H1 (cell line): ENCODE measurements around the gene UPF3B. TPM values are rescaled to one million over a fixed set of nuclear protein-coding genes. Genes with fewer than 3 reads are reported as not detected.
A peak's percentile ranks its signal among the peaks of the same experiment; 100 is the strongest.

Experiments used
- CTCF ChIA-PET: fragments of 300-600 bp; sonication (Branson Sonifier 250); formaldehyde crosslinking; loops from one replicate; lab custom pipeline; 2021; ENCODE audit not compliant: partially characterized antibody; lab: Charles Lee
- POLR2A ChIA-PET: fragments of 300-600 bp; sonication (Branson Sonifier 250); formaldehyde crosslinking; loops from one replicate; lab custom pipeline; 2021; ENCODE audit warnings: inconsistent platforms; ENCODE audit not compliant: partially characterized antibody; lab: Charles Lee
- DNase-seq, 2 experiments: peaks; one replicate each; pipeline versions ENCODE4 v3.0.0 to v3.0.0-alpha.2; 2010 to 2022; ENCODE audit warnings: low spot score in 2 of 2, low read depth in 1 of 2, mixed read lengths in 1 of 2
- FAIRE-seq: peaks from 2 replicates; lab custom pipeline; 2011; peaks lifted over from hg19 to GRCh38; lab: Jason Lieb, UNC
- H2AFZ ChIP-seq: 2 replicates; pipeline ENCODE4 v1.8.1; 2012; ENCODE audit warnings: low read length, inconsistent platforms
- H2AK5ac ChIP-seq: 2 replicates; pipeline ENCODE4 v1.6.1; 2013; ENCODE audit warnings: low read depth, low read length
- H2BK120ac ChIP-seq: replicated peaks from 2 replicates; pipeline ENCODE3; 2013; ENCODE audit warnings: low read depth, low read length, inconsistent platforms
- H2BK12ac ChIP-seq: 2 replicates; pipeline ENCODE4 v1.6.1; 2013; ENCODE audit warnings: low read depth, low read length
- H2BK15ac ChIP-seq: 2 replicates; pipeline ENCODE4 v1.6.1; 2013; ENCODE audit warnings: low read length
- H2BK20ac ChIP-seq: 2 replicates; pipeline ENCODE4 v1.6.1; 2013; ENCODE audit warnings: low read length
- H2BK5ac ChIP-seq: 2 replicates; pipeline ENCODE4 v1.6.1; 2013; ENCODE audit warnings: low read depth, low read length
- H3K14ac ChIP-seq: 2 replicates; pipeline ENCODE4 v1.6.1; 2013; ENCODE audit warnings: inconsistent platforms; ENCODE audit not compliant: insufficient read length
- H3K18ac ChIP-seq: 2 replicates; pipeline ENCODE4 v1.6.1; 2013; ENCODE audit warnings: low read length; ENCODE audit errors: extremely low read depth
- H3K23ac ChIP-seq: 2 replicates; pipeline ENCODE4 v1.6.1; 2013; ENCODE audit warnings: inconsistent platforms; ENCODE audit not compliant: insufficient read length
- H3K23me2 ChIP-seq: 2 replicates; pipeline ENCODE4 v1.6.1; 2013; ENCODE audit warnings: low read depth, low read length
- H3K27ac ChIP-seq: 2 replicates; pipeline ENCODE4 v1.6.1; 2011; ENCODE audit warnings: low read depth, low read length, inconsistent platforms
- H3K27me3 ChIP-seq, 4 experiments: replicated peaks in 1 of 4; 1 replicate in 1 of 4; 2 replicates in 3 of 4; pipeline versions ENCODE4 v1.6.1 to v1.8.1; 2011 to 2013; ENCODE audit warnings: low read length in 3 of 4, mild to moderate bottlenecking in 3 of 4, inconsistent platforms in 2 of 4, mixed read lengths in 2 of 4, moderate library complexity in 1 of 4; ENCODE audit not compliant: control insufficient read depth in 3 of 4, insufficient read depth in 3 of 4; ENCODE audit errors: extremely low read depth in 1 of 4
- H3K36me3 ChIP-seq, 4 experiments: 2 replicates each; pipeline versions ENCODE4 v1.6.1 to v1.8.1; 2011 to 2013; ENCODE audit warnings: mild to moderate bottlenecking in 4 of 4, low read length in 3 of 4, moderate library complexity in 2 of 4, control low read depth in 1 of 4, inconsistent platforms in 1 of 4; ENCODE audit not compliant: insufficient read depth in 4 of 4, control insufficient read depth in 2 of 4
- H3K4ac ChIP-seq: replicated peaks from 2 replicates; pipeline ENCODE3; 2013; ENCODE audit warnings: low read length, low read depth, mixed read lengths, inconsistent platforms; ENCODE audit not compliant: insufficient read length
- H3K4me1 ChIP-seq, 4 experiments: replicated peaks in 1 of 4; 1 replicate in 1 of 4; 2 replicates in 3 of 4; pipeline versions ENCODE4 v1.6.1 to v1.8.1; 2011 to 2013; ENCODE audit warnings: low read length in 3 of 4, inconsistent platforms in 2 of 4, mixed read lengths in 1 of 4; ENCODE audit not compliant: insufficient read depth in 4 of 4, control insufficient read depth in 3 of 4
- H3K4me2 ChIP-seq, 2 experiments: 2 replicates each; pipeline versions ENCODE4 v1.6.1 to v1.8.1; 2011 to 2013; ENCODE audit warnings: low read depth in 2 of 2, low read length in 2 of 2, control low read depth in 1 of 2, inconsistent platforms in 1 of 2, mild to moderate bottlenecking in 1 of 2; ENCODE audit not compliant: insufficient read depth in 1 of 2
- H3K4me3 ChIP-seq, 4 experiments: fragments of 200-600, 300-600 bp in 1 of 4; sonication (generic), shearing (Covaris generic), sonication (Bioruptor Twin) in 1 of 4; 2 replicates each; pipeline versions ENCODE4 v1.5.1 to v1.8.1; 2011 to 2016; ENCODE audit warnings: low read length in 4 of 4, low read depth in 3 of 4, control low read depth in 2 of 4, inconsistent platforms in 2 of 4, mild to moderate bottlenecking in 2 of 4, mixed read lengths in 1 of 4, moderate library complexity in 1 of 4; ENCODE audit not compliant: insufficient read depth in 2 of 4; ENCODE audit errors: extremely low read depth in 1 of 4
- H3K56ac ChIP-seq: replicated peaks from 2 replicates; pipeline ENCODE3; 2013; ENCODE audit warnings: low read depth, mild to moderate bottlenecking, mixed read lengths, low read length, inconsistent platforms; ENCODE audit not compliant: insufficient read length
- H3K79me1 ChIP-seq: 2 replicates; pipeline ENCODE4 v1.6.1; 2013; ENCODE audit warnings: low read depth, low read length, control low read depth
- H3K79me2 ChIP-seq, 2 experiments: 2 replicates each; pipeline versions ENCODE4 v1.6.1 to v1.8.1; 2012 to 2013; ENCODE audit warnings: low read length in 2 of 2, mild to moderate bottlenecking in 2 of 2, inconsistent platforms in 1 of 2; ENCODE audit not compliant: insufficient read depth in 2 of 2, control insufficient read depth in 1 of 2
- H3K9ac ChIP-seq, 4 experiments: replicated peaks in 1 of 4; 1 replicate in 1 of 4; 2 replicates in 3 of 4; pipeline versions ENCODE4 v1.6.1 to v1.8.1; 2011 to 2013; ENCODE audit warnings: low read depth in 3 of 4, low read length in 3 of 4, control low read depth in 2 of 4, mild to moderate bottlenecking in 2 of 4, moderate library complexity in 2 of 4, inconsistent platforms in 1 of 4; ENCODE audit errors: extremely low read depth in 1 of 4
- H3K9me3 ChIP-seq, 2 experiments: 2 replicates each; pipeline versions ENCODE4 v1.6.1 to v1.8.1; 2012 to 2013; ENCODE audit warnings: mild to moderate bottlenecking in 2 of 2, moderate library complexity in 2 of 2, control low read depth in 1 of 2, inconsistent platforms in 1 of 2, low read depth in 1 of 2, low read length in 1 of 2, mixed read lengths in 1 of 2; ENCODE audit not compliant: insufficient read depth in 2 of 2
- H4K20me1 ChIP-seq, 2 experiments: replicated peaks in 1 of 2; 2 replicates each; pipeline versions ENCODE3 to v1.8.1; 2011 to 2013; ENCODE audit warnings: inconsistent platforms in 2 of 2, low read length in 2 of 2, mild to moderate bottlenecking in 1 of 2; ENCODE audit not compliant: insufficient read depth in 2 of 2, control insufficient read depth in 1 of 2
- H4K5ac ChIP-seq: 2 replicates; pipeline ENCODE4 v1.6.1; 2013; ENCODE audit warnings: low read length, low read depth, mixed read lengths, inconsistent platforms; ENCODE audit not compliant: insufficient read length
- H4K8ac ChIP-seq: 2 replicates; pipeline ENCODE4 v1.8.0; 2013; ENCODE audit warnings: mild to moderate bottlenecking, moderate library complexity, low read length, inconsistent platforms; ENCODE audit not compliant: insufficient read depth; ENCODE audit errors: extremely low read depth
- H4K91ac ChIP-seq: replicated peaks from 2 replicates; pipeline ENCODE3; 2013; ENCODE audit warnings: low read length, mixed read lengths, inconsistent platforms; ENCODE audit not compliant: insufficient read length
- CEBPB ChIP-seq: IDR thresholded peaks from 2 replicates; pipeline ENCODE4 v1.6.1; 2012; ENCODE audit warnings: low read depth, low read length
- SAP30 ChIP-seq: fragments of 300-600 bp; sonication (generic); IDR thresholded peaks from 2 replicates; pipeline ENCODE4 v1.7.1; 2012; ENCODE audit warnings: low read length, moderate library complexity, mild to moderate bottlenecking, inconsistent platforms; ENCODE audit not compliant: insufficient read depth, insufficient replicate concordance
- TAF1 ChIP-seq: IDR thresholded peaks from 2 replicates; pipeline ENCODE4 v1.6.1; 2011; ENCODE audit warnings: mild to moderate bottlenecking, low read depth, low read length
- WGBS, 2 experiments: shearing (Covaris generic) in 1 of 2; methylation state at CpG; one replicate each; pipeline versions ENCODE4 v1.1.6 to v1.1.7; 2013 to 2015; ENCODE audit warnings: low lambda C conversion rate in 2 of 2, mixed read lengths in 2 of 2, inconsistent platforms in 1 of 2, low coverage in 1 of 2, missing lambda C conversion rate in 1 of 2; ENCODE audit not compliant: insufficient replicate concordance in 2 of 2, insufficient coverage in 1 of 2, insufficient read length in 1 of 2; ENCODE audit errors: extremely low coverage in 1 of 2, missing lambda C conversion rate in 1 of 2; 5-methylcytosine and 5-hydroxymethylcytosine counted together
- polyA plus RNA-seq, 7 experiments: library from polyadenylated mRNA; depleted of rRNA in 3 of 7; stranded (reverse) in 5 of 7; unstranded in 2 of 7; fragments of >200 nt in 5 of 7; fragments of 200-250 nt in 2 of 7; gene quantifications; 1 replicate in 5 of 7; 2 replicates in 1 of 7; 4 replicates in 1 of 7; pipeline versions ENCODE4 v1.2.1 to v1.2.3, GENCODE V29; 2011 to 2013; ENCODE audit warnings: missing spikeins in 2 of 7, mixed read lengths in 2 of 7
- total RNA-seq: library from RNA; stranded (reverse); fragmentation: NEBNext Ultra II Directional; extraction: Animal tissue kit (Norgen Biotek cat#: 25700); gene quantifications from 2 replicates; pipeline ENCODE4 v1.2.1, GENCODE V29; 2021

The UPF3B gene
- total and polyA plus RNA-seq, 2 of the 8 experiments (the other 6 are each of a cell fraction or from before 2014, with no cell fraction given), result 7.8 to 20.9 TPM

DNA sequence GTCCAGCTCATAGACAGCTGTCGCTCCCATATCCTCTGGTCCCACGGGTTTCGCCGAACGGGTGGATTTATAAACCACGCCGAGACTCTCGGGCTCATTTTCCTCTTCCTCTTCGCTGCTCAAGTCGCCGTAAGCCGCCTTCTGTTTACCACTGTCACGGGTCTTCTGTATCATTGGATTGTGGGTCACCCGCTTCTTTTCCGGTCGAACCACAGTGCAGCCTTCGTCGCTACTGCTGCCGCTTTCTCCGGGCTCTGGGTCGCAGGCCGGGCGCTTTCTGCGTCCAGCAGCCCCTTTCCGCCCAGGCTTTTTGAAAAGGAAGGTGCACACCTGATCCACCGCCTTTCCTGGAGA is 18.5 kb upstream of the UPF3B start:
- POLR2A ChIA-PET, result interaction anchor here (0.9 to 2.5 kb wide), 9 partner anchors 9 to 80 kb away, joined by 3 to 13 read pairs (median 5); partner anchors contain the start of genes RPL39 and UPF3B
- FAIRE-seq, result no peak
- Histone ChIP-seq H2AFZ (no peak overlapping the region; the same call in 1 of the 2 replicates), H3K9me3 (no peaks in the 10 kb centered on the region), H4K5ac (no peak overlapping the region), H2BK20ac (no peak overlapping the region), H3K23ac (no peak overlapping the region), H3K18ac (no peak overlapping the region; the same call in 1 of the 2 replicates), H3K27ac (no peak overlapping the region; the same call in 1 of the 2 replicates), H3K79me2 (peaks cover 0 to 8% of the 10 kb centered on the region in 2 experiments; a peak in 1 of 4 replicates), H4K20me1 (no peaks in the 10 kb centered on the region), H2AK5ac (no peak overlapping the region), H3K27me3 (no peaks in the 10 kb centered on the region), H2BK12ac (no peak overlapping the region), H3K4ac (no peak overlapping the region), H3K23me2 (0 out of 2 replicates have a peak, but pooled peaks cover 2% of the 10 kb centered on the region), H3K36me3 (peaks cover 0 to 3% (median 0%) of the 10 kb centered on the region in 4 experiments; a peak in 1 of 8 replicates), H3K4me2 (peak overlapping the region; percentile 85 to 98), H2BK5ac (no peak overlapping the region), H3K4me3 (peak overlapping the region; percentile 81 to 95 (median 90)), H3K56ac (peak overlapping the region; percentile 30), H4K8ac (peak overlapping the region; percentile 84; the same call in 1 of the 2 replicates), H3K9ac (peak overlapping the region in 3 of 4 experiments; percentile 48 to 79 (median 64); a peak in 6 of 7 replicates), H4K91ac (no peak overlapping the region), H2BK15ac (no peak overlapping the region), H3K14ac (no peak overlapping the region), H2BK120ac (no peak overlapping the region), H3K79me1 (no peaks in the 10 kb centered on the region), H3K4me1 (no peaks in the 10 kb centered on the region)
- TF ChIP-seq SAP30 (peak; percentile 73), TAF1 (no peak), CEBPB (no peak)
- 1% methylated on average over 15 of the region's 26 CpGs; no CpG with 5 or more reads in 1 of the 2 experiments for WGBS, 2 experiments
- CTCF ChIA-PET, result interaction anchor here (1.0 to 2.4 kb wide), 2 partner anchors 9 to 17 kb away, joined by 3 to 13 read pairs; no protein-coding TSS in a partner anchor
- no peak for DNase-seq
